GM23338 (cell line): ENCODE measurements around the gene DOCK6.

Experiments
- CTCF ChIP-seq, 2 experiments: fragments of 200-600 bp in 1 of 2; sonication (generic) in 1 of 2; conservative IDR thresholded peaks; 2 replicates each; pipeline versions ENCODE4 v1.5.1 to v1.6.1; 2016 to 2017; ENCODE audit warnings: antibody characterized with exemption in 2 of 2, low read depth in 2 of 2, mild to moderate bottlenecking in 2 of 2, moderate library complexity in 1 of 2
- ETS1 ChIP-seq: IDR thresholded peaks from 2 replicates; pipeline ENCODE4 v1.6.1; 2016; ENCODE audit warnings: antibody characterized with exemption
- JUNB ChIP-seq: IDR thresholded peaks from one replicate; pipeline ENCODE4 v1.6.1; 2016; ENCODE audit warnings: antibody characterized with exemption; ENCODE audit not compliant: unreplicated experiment
- REST ChIP-seq: IDR thresholded peaks from one replicate; pipeline ENCODE4 v1.6.1; 2018; ENCODE audit warnings: antibody characterized with exemption; ENCODE audit not compliant: unreplicated experiment

GRCh38 chr19:11296264-11296663, 33.9 kb upstream of the DOCK6 start:
- TF ChIP-seq CTCF (conservative IDR thresholded peaks at IDR 0.05; ENCODE audit: low read depth in 2 of 2) = no peak
- no peak for TF ChIP-seq JUNB
- TF ChIP-seq ETS1 = no peak
- no peak for TF ChIP-seq REST
